Skeletal muscle satellite cell (primary cell): Measurements from ENCODE around the gene RTKN.
A peak's percentile ranks its signal among the peaks of the same experiment; 100 is the strongest.

Experiments used
- H3K27me3 ChIP-seq: 2 replicates; pipeline ENCODE4 v1.7.0; 2013; ENCODE audit warnings: low read length; ENCODE audit not compliant: control insufficient read depth, insufficient read depth
- H3K36me3 ChIP-seq: 2 replicates; pipeline ENCODE4 v1.7.0; 2013; ENCODE audit warnings: mild to moderate bottlenecking, control low read depth, low read length; ENCODE audit not compliant: insufficient read depth
- H3K4me1 ChIP-seq: 2 replicates; pipeline ENCODE4 v1.7.0; 2013; ENCODE audit warnings: low read length; ENCODE audit not compliant: control insufficient read depth, insufficient read depth
- H3K4me2 ChIP-seq: 2 replicates; pipeline ENCODE4 v1.7.0; 2013; ENCODE audit warnings: mild to moderate bottlenecking, low read length
- H3K4me3 ChIP-seq: 2 replicates; pipeline ENCODE4 v1.7.0; 2013; ENCODE audit warnings: low read length
- H3K9ac ChIP-seq: 2 replicates; pipeline ENCODE4 v1.7.0; 2013; ENCODE audit warnings: mild to moderate bottlenecking, low read depth, low read length, moderate library complexity
- H3K9me3 ChIP-seq: replicated peaks from 2 replicates; pipeline ENCODE4 v1.7.0; 2013; ENCODE audit warnings: mild to moderate bottlenecking, control low read depth, low read length

The RTKN gene

GRCh38 chr2:74383254-74383653 lies 58.5 kb downstream of the RTKN start:
- Histone ChIP-seq H3K9ac (peak overlapping the region; percentile 15), H3K9me3 (no peaks in the 10 kb centered on the region), H3K4me2 (peak overlapping the region; percentile 55), H3K4me3 (no peak overlapping the region), H3K36me3 (peaks cover 10% of the 10 kb centered on the region), H3K4me1 (peaks cover 53% of the 10 kb centered on the region), H3K27me3 (no peaks in the 10 kb centered on the region)

DNA sequence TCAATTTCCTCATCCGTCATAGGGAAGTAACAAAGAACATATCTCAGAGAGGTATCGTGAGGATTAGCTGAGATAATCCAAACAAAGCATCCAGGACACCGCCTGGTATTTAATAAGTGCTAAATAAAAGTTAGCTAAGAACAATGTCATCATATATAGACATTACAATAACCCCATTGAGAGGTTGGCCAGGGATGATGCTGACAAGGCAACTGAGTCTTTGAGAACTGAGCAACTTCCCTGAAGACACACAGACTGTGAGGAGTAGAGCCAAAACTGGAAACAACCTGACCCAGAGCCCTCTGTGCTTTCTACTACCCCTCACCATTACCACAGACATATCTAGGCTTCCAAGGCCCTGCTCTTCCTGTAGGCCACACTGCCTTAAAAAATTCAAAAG lies 60.0 kb downstream of the RTKN start:
- Histone ChIP-seq H3K36me3 (peaks cover 22% of the 10 kb centered on the region), H3K27me3 (no peaks in the 10 kb centered on the region), H3K4me3 (no peak overlapping the region), H3K9me3 (no peaks in the 10 kb centered on the region), H3K9ac (no peak overlapping the region), H3K4me1 (peaks cover 39% of the 10 kb centered on the region), H3K4me2 (no peak overlapping the region)

- no peaks in the 10 kb centered on the region for H3K27me3 ChIP-seq
- H3K4me1 ChIP-seq = peaks cover 35% of the 10 kb centered on the region
- no peaks in the 10 kb centered on the region for H3K9me3 ChIP-seq
- peak within 1 kb of the TSS; percentile 83 for H3K4me2 ChIP-seq
- H3K36me3 ChIP-seq = peaks cover 25% of the 10 kb centered on the region
- H3K4me3 ChIP-seq = peak within 1 kb of the TSS; percentile 68
- peak within 1 kb of the TSS; percentile 76 for H3K9ac ChIP-seq
Measured at GRCh38 chr2:74379851-74380789, 61.6 kb downstream of the RTKN start, which contains the start of gene DCTN1. Gene DCTN1 (minus strand): TSS chr2:74380311. CDS start chr2:74380037, 274 bp downstream.

GRCh38 chr2:74378007-74378406 lies 63.7 kb downstream of the RTKN start:
- Histone ChIP-seq H3K9me3 (no peaks in the 10 kb centered on the region), H3K4me3 (no peak overlapping the region), H3K27me3 (no peaks in the 10 kb centered on the region), H3K4me2 (no peak overlapping the region), H3K36me3 (peaks cover 23% of the 10 kb centered on the region), H3K9ac (no peak overlapping the region), H3K4me1 (peaks cover 29% of the 10 kb centered on the region)

DNA sequence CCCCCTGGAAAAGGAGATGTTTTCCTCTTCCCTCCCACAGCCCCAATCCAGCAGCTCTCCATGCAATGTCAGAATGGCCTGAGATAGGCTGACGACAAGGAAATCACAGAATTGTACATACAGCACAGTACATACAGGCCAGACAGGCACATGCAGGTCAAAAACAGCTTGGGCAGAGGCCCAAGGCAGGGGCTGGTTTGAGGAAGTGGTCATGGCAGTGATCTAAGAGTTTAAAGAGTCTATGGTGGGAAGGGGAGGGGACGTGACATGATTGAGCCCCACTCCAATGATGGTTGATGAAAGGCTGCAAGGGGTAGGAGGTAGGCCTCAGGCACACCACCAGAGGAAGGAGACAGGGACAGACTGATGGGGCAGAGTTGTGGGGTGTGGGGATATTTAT lies 65.9 kb downstream of the RTKN start:
- Histone ChIP-seq H3K36me3 (peaks cover 39% of the 10 kb centered on the region), H3K9ac (no peak overlapping the region), H3K27me3 (no peaks in the 10 kb centered on the region), H3K4me3 (no peak overlapping the region), H3K4me1 (peaks cover 29% of the 10 kb centered on the region), H3K4me2 (no peak overlapping the region), H3K9me3 (no peaks in the 10 kb centered on the region)
